GM11168 (cell line): Measurements from ENCODE around the gene PPM1A.

Source experiments
- in situ Hi-C: fragments of 300-500 bp; cut with MboI; formaldehyde crosslinking; loops from one replicate; pipeline ENCODE4 v1.12.0; 2022; ENCODE audit warnings: low sequenced_read_pairs; ENCODE audit not compliant: unreplicated experiment

Gene PPM1A

DNA sequence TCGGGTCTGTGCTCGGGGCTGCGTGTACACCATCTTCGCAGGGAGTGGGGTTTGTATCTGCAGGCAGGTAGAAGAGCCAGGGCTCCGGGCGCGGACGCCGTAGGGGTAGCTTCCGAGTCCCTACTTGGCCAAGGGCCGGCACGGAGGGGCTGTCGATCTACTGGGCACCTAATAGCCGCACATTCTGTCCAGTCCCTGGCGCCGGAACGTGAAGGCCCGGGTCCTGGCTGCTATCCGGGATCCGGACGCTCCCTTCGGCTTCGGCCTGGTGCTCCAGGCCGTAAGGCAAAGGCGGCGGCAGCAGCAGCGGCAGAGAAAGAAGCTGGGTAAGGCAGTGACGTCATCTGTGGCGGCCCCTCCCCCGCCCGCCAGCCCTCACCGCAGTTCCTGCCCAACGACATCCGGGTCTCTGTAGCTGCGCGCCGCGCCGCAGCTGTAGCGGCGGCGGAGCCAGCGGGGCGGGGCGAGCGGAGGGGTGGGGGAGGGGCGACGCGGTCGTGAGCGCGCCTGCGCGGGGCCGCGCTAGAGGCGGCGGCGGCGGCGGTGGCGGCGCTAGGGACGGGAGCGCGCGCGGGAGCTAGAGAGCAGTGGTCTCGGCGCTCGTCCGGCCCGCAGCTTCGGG lies at the start of gene PPM1A:
Gene PPM1A, plus strand, starts transcription at position 525 of the 622 bp plus-strand sequence. CDS start 33,483 bp downstream, outside the sequence.
- in situ Hi-C loops: no loop called here

DNA sequence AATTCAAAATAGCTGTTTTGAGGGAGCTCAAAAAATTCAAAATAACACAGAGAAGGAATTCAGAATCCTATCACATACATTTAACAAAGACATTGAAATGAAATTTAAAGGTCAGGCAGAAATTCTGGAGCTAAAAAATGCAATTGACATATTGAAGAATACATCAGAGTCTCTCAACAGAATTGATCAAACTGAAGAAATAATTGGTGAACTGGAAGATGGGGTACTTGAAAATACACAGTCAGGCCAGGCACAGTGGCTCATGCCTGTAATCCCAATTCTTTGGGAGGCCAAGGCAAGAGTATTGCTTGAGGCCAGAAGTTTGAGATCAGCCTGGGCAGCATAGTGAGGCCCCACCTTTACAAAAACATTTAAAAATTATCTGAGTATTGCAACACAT lies 49.7 kb upstream of the PPM1A start:
- in situ Hi-C loops: no loop called here

DNA sequence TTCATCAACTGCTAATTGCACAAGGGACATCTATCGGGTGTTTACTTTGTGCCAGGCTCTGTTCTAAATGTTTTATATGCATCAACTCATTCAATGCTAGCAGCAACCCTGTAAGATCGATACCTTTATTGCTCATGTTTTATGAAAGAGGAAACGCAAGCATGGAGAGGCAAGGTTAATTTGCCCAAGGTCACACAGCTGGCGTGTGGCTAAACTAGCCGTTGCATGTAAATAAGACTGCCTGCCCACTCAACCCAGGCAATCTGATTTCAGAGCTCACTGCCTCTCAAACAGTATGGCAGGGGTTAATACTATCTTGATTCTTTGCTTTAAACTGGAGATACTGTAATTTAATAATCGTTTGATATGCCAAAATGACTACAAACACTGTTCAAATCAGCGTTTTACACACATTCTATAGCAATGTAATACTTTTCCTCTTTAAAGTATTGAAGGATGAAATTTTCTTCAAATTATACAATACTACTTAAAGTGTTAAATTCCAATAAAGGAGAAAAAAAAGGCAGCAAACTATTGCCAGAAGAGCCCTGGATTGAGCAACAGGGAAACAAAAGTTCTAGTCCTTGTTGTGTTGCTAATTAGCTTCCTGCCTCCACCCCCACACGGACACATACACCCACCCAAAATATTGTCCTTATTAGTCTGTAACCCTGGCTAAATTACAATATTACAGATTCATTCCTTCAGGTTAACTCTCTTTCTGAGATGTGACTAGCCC lies 44.7 kb upstream of the PPM1A start:
- in situ Hi-C loops: no loop called here

DNA sequence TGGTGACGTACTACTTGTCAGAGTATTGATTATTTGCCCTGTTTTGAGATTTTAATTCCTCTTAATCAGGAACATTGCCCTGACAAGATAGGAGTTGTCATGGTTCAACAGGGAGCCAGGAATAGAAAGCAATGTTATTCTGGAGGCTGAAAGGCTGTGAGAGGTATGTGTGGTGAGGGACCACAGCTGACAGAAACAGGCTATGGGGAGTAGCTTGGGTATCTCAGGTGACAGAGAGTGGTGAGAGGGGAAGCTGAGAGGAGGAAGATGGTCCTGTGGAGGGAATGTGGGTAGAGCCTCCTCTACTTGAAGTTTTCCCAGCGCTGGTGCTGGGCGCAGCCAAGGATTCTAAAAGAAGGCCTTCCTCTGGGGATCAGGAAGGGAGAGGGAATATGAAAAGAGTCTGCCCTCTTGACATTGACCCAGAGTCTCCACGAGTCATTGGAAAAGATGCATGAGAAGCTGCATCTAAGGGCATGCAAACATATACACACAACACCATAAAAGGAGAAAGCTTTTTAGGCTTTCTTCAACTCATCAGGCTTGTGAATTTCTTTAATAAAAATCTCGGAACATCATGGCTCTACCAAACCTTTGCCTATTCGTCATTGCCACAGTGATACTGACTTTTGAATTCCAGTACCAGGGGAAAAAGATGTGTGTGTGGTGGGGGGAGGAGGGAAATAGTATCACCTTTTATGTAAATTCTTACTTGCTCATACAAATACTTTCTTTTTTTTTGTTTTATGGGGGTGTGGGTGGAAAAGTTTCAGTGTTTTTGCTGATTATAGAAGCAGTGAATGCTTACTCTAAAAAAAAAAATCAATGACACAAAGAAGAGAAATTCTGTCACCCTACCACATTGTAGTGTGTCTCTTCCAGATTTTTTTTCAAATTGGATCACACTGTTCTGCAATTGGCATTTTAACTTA lies 43.9 kb upstream of the PPM1A start:
- in situ Hi-C loops: no loop called here

DNA sequence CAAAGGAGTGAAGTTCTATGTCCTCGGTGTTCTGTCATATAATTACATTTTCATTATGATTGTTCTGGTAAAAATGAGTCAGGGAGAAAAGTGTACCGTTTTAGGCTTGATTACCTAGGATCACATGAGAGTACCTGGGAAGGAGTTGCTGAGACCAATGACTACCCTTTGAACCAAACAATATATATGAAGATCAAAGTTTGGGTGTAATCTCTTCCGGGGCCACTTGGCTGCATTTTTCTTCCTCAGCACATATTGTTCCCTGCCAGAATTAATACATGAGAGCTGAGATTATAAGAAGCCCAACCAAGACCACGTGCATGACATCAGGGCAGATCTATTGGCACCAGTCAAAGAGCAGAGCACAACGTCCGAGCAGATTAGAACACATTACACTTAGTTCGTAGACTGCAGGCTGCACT lies 42.8 kb upstream of the PPM1A start:
- in situ Hi-C loops: no loop called here

DNA sequence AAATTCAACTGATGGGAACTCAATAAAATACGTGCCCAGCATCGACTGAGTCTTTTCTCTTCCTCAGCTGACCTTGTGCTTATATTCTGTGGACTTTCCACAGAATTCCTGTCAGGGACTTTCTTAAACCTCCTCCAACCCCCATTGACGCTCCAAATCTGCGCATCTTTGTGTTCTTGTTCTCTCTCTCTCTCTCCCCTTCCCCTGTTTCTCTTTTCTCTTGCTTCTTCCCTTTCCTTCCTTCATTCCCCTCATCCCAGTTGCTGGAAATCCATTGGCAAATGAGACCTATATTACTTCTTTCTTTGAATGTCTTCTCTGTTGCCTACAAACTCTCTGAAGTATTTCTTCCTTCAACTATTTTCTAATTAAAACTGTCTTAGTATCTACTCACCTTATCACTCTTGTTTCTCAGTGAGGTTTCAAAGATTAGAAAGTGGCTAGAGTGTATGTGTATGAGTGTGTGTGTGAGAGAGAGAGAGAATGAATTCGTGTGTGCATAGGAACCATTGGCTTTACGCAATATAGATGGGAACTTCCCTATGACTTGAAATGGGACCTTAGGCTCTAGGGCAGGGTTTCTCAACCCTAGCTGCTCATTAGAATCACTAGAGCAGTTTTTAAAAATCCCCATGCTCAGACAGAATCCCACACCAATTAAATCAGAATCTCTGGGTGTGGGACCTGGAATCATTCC lies 42.0 kb upstream of the PPM1A start:
- in situ Hi-C loops: no loop called here

DNA sequence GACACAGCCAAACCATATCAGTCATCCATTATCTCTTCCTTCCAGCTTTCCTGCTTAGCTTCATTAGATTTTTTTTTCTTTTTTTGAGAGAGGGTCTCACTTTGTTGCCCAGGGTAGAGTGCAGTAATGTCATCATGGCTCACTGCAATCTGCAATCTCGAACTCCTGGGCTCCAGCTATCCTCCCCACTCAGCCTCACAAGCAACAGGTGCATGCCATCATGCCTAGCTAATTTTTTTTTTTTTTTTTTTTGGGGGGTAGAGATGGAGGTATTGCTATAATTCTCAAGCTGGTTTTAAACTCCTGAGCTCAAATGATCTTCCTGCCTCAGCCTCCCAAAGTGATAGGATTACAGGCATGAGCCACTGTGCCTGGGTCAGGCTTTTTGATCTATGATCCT lies 38.3 kb upstream of the PPM1A start:
- in situ Hi-C loops: no loop called here

DNA sequence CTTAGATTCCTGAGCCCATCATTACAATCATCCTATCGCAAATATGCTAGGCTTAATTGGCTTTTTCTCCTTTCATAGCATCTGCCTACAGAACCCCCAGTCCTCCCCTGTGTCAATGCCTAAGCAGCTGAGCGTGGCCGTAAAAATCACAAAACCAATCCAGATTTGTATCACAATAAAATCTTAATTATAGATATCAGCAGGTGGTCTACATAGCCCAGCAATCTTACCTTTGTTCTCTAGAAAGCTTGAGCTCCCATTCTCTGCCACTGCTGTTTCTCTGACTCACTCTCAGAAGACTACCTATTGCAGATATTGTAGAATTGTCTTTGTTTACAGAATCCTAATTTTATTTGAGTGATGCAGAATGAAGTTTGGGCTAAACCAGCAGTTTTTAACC lies 37.9 kb upstream of the PPM1A start:
- in situ Hi-C loops: no loop called here

DNA sequence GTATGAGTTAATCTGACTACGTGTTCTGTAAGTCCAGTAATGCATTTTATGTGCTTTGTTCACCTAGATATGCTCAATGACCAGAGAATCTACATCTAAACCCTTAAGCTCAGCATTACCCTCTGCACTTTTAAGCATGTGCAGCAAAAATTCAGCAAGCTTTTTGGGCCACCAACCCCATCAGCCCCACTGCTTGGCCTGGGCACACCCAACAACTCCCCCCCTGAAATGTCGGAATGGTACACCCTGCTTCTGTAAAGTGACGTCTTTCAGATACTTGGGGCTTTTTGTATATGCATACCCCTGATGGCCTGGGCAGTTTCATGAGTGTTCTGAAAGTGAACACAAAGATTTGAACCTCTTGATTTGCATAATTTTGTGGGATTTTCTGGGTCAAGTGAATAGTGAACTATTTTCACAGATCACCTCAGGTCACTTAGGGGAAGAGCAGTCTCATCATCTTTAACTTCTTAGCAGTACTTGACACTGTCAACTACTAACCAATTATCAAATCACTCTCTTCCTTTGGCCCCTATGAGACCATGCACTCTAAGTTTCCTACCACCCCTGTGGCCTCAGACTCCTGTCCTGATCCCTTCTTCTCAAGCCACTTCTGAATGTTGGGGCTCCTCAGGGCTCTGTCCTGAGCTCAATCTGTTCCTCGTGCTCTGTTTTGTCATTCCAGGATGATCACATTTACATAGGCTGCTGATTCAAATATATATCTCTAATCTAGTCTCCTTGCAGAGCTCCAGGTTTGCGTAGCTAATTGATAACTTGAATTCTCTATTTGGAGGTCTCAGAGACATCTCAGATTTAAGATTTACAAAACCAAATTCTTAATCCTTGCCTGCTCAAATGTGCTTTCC lies 36.3 kb upstream of the PPM1A start:
- in situ Hi-C loops: no loop called here

DNA sequence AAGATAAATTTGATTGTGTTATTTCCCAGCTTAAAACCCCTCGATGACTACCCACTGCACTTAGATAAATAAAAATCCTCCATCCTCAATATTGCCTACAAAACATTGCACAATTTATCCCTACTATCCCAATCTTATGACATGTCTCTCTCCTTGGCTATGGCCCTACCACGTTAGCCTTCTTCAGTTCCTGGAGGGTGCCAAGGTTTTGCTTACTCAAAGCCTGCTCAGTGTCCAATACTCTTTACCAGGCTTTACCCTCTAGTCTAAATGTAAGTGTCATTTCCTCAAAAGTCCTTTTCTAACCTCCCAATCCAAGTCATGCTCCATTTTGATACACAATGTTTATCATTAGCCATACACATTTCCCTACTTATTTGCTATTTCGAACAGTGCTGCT lies 35.0 kb upstream of the PPM1A start:
- in situ Hi-C loops: no loop called here

DNA sequence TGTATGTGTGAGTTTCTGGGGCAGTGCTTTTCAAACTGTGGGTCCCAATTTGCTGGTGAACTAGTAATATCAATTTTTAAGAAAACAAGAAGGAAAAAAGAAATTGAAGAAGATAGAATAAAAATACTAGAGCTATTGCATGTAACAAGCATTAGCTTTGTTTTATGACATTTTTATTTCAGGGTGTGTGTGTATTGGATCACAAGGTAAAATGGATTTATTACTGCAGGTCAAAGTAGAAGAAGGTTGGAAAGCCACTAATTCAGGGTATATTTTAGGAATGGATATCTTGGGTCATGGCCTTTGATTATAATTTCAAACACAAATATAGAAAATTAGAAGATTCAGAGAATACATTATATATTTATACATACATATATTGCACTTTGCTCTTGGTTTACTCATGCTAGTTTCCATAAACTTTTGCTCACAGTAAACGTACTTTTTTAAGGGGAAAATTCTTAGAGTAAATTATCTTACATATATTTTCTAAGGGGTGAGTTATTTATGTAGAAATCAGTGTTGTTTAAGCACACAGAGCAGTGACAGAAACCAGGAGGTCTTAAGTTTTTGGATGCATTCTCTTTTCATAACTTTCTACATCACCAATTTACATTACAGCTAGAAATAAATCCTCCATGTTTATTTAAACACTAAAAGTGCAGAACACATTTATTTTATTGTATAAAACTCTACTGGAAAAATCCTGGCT lies 34.5 kb upstream of the PPM1A start:
- in situ Hi-C loops: no loop called here

DNA sequence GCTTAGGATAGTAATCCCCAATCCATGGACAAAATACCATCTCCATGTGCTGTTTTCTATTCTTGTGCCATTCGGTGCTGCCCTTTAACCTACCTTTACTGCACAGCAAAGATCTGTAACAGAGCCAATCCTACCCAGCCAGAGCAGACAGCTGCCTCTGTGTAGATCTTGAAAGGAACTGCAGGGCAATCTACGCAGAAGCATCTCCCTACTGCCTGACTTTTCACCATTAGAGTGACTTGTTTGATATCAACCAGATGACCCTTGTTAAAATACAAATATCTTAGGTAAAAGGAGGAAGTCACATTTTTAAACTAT lies 33.9 kb upstream of the PPM1A start:
- in situ Hi-C loops: no loop called here

DNA sequence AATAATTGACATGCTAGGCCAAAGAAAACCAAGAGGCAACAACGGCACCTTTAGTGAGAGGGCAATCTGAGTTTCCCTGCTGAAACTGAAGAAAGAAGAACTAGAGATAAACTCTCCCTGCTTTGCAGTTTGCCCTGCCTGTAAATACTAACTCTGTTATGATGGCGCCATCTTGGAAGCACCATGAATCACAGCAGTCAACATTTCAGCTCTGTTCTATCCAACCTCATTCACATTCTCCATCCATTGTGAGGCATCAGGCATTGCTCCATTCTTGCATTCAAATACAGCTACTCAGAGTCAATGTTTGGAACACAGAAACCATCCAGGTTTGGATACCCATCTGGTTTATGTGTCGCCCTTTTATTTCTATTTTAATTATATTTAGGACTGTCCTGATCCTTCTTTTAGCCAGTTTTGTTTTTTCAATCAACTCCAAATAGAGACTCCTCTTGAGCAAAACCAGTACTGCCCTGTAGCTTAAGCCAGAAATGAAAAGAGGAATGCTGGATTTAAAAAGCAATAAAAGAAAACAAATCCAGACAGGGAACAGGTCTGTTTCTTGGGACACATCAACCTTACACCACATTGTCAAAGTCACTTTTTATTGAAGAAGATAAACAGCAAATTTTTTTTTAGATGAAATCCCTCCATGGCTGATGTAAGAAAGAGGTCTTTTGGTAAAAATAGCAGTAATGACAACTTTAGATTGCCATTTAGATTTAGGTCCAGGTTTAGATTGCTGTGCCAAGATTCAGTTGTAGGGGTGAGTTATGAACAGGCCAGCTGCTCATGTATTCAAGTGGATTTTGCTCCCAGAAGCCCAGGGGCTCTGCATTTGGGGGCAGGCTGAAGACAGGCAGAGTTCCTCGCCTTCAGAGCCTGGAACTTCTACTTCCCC lies 33.3 kb upstream of the PPM1A start:
- in situ Hi-C loops: no loop called here

DNA sequence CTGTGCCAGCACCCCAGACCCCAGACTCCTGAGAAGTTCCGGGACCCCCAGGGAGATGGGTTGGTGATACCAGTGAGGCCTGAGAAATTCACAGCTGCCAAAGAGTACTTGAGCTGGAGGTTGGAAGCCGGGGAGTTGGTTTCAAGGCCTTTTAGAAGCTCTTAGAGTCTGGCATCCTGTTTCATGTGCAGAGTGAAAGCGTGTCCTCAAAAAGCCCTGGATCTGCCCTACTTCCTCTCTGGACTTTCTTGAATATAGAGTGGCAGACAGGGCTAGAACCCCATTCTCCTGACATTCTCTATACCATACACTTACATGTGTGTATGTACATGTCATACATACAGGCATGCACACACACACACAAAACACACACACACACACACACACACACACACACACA lies 31.3 kb upstream of the PPM1A start:
- in situ Hi-C loops: no loop called here

DNA sequence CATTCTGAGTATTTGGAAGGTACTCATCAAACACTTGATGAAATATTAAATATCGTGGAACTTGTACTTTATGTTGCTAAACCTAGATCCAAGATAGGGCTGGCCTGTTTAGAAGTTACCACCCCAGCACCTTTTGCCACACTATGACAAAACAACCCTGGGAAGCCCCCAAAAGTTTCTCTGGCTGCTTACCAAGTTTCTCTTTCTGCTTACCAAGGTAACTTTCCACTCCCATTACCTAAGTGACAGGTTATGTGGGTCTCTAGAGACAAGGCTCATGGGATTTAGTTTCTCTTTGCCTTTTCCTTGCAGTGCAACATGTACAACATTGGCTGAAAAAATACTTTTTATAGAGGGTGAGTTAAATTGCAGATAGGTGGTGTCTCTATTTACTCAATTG lies 28.9 kb upstream of the PPM1A start:
- in situ Hi-C loops: no loop called here

DNA sequence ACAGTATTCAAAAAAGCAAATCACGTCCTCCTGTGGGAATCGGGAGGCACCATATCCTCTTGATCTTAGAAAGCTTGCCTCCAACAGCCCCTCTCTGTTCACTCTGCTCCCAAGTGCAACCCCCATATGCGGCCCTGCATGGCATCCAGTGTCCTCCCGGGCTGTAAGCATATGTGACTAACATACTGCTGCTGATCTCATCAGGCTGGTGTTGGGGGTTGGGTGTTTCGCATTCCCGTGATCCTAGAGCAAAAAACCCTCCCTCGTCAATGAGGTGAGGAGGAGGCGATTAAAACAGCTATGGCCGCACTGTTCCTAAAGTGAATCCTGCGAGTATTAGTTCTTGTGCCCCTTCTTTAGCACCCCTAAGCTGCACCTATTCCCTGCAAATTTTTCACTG lies 28.1 kb upstream of the PPM1A start:
- in situ Hi-C loops: no loop called here

DNA sequence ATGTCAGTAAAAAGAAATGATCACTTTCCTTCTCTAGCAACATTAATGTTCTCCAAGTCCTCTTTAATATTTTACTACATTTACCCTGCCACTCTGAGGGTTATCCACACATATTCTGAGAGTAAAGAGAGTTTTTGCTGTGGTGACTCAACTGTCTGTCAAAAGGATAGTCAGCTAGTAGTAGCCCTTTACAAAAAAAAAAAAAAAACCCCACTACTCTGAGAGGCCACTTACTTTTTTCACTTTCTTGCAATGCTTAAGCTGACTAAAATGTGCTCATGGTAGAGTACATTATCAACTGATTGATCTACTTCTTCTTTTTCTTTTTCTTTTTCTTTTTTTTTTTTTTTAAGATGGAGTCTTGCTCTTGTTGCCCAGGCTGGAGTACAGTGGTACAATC lies 27.6 kb upstream of the PPM1A start:
- in situ Hi-C loops: no loop called here

DNA sequence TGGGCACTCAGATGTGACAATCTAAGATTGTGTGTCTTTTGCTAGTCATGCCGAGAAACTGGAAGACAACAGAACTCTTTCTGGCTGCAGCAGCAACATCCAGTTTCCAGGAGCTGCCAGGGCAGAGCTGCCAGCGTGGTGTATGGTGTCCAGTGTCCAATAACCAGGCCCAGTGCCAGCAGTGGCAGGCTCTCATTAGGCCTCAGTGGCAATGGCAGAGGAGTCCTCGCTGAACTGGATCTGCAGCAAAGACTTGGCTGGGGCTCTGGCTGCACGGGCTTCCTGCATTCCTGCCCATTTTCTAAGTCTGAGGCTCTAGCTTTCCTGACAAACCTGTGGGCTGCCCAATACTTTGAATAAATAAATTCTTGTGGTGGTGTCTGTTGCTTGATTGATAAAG lies 26.2 kb upstream of the PPM1A start:
- in situ Hi-C loops: no loop called here
